EH (cell line): ENCODE measurements around the gene VPS37C.
"Not testable (repeated sequence)": the region's sequence is repeated elsewhere in the genome, so short reads cannot be mapped to it uniquely, and the experiment has no call there.

Experiments
- DNase-seq: peaks from one replicate; pipeline ENCODE4 v3.0.0-alpha.2; 2015; ENCODE audit warnings: low read depth

VPS37C gene

DNA sequence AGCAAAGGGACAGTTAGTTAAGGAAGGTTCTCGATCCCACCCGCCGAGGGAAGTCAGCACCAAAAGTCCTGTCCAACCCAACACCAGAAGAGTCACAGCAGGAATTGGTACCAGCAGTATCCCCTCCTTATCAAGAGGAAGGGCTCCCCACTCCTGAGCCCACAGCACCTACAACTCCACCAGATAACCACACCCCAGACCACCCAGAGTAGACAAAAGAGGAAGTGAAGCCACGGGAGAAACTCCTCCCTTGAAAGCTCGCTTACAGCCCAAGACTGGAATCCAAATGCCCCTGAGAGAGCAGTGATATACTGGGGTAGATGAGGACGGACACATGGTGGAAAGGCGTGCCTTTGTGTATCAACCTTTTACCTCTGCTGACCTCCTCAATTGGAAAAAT is 66.2 kb downstream of the VPS37C start:
- DNase-seq, result no peak

DNA sequence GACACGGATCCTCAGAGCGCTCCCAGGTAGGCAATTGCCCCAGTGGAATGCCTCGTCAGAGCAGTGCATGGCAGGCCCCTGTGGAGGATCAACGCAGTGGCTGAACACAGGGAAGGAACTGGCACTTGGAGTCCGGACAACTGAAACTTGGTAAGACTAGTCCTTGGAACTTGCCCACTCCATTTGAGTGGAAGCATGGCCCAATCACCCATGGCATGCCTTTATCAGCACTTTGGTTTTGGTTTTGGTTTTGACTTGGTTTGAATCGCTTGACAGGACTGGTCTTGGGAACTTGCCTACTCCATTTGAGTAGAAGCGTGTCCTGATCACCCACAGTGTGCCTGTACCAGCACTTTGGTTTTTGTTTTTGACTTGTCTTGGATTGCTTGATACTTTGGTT is 67.1 kb downstream of the VPS37C start:
- not testable (repeated sequence) for DNase-seq

DNA sequence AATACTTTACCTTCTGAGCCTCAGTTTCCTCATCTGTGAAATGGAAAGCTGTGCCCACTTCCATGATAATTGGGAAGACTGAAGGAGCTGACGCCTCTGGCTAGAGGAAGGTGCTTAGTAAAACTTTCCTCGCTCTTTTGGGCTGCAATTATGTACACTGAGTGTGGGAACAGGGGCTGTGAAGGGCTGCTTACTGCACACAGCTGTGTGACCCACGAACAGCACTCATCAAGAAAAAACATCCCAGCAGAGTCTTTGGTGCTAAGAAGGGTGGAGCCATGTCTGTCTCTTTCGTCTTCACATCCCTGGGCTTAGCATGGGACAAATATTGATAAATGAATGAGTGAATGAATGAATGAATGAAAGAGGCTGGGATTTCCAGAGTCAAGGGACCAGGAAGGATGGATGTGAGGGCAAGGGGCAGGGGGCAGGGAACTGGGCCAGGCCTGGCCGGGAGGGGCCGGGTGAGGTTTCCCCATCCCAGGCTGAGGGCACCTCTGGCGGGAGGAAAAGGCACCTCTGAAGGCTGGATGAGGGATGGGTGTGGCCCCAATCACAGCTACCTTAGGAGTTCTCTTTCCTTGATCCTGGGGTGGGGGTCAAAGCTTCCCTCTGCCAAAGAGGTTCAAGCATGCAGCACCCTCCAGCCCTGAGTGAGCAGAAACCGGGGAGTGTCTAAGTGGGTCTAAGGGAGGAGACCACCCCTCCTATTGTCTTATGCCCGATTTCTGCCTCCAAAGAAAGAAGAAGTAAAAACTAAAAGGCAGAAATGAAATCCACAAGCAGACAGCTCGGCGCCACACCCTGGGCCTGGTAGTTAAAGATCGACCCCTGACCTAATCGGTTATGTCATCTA is 68.1 kb downstream of the VPS37C start:
- DNase-seq, result no peak

DNA sequence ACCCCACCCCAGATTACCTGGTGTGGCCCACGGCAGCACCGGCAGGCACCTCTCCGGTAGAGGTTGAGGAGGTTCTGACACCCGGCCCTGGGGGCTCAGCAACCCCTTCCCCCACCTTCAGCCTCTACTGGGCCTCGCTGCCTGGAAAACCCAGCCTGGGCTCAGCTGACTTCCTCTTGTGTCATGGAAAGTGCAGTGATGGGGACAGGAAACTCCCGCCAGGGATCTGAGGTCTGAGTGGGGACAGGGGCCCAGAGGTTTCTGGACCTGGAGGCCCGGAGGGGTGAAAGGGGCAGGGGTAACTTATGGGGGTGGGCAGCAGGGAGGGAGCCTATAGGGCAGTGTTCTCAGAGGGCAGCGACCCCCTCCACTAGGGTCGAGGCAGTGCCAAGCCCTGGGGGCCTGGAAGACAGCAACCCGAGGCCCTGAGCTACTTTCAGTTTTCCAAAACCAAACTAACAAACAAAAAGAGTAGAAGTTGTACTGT is 68.9 kb downstream of the VPS37C start:
- DNase-seq, result no peak

DNA sequence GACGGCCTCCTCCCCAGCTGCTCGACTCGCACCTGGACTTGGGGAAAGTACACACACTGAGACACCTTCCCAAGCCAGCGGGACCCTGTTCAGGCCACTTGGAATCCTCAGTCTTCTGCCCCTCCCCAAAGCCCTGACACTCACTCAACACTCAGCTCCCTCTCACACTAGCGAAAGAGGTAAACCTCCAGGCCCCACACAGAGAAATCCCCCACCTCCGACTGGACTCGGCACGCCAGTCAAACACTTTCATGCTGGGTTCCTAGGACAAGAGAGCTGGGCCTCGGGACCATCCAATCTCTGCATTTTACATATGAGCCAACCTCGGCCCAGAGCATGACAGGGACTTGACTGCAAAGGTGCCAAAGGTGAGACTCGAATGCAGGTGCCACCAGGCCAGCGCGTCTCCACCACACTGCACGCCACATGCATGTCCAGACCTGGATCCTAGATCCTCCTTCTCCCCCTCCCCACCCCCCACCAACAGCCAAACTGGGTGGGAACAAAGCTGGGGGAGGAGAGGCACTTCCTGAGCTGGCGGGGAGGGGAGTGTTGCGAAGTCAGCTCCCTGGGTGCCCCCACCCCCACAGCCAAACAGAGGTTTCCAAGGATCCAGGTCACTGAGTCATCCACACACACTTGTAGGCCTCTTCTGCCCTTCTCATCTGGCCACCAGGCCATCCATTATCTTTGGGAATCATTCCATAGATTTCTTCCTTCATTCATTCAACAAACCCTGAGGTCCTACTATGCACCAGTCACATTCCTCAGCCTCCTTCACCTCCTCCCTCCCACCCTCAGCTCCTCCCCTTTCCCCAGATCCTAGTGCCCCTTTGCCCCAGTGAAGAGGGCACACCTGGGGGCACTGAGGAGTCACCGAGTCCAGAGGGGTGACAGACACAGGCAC is 69.6 kb downstream of the VPS37C start:
- DNase-seq, result peak; percentile 10

DNA sequence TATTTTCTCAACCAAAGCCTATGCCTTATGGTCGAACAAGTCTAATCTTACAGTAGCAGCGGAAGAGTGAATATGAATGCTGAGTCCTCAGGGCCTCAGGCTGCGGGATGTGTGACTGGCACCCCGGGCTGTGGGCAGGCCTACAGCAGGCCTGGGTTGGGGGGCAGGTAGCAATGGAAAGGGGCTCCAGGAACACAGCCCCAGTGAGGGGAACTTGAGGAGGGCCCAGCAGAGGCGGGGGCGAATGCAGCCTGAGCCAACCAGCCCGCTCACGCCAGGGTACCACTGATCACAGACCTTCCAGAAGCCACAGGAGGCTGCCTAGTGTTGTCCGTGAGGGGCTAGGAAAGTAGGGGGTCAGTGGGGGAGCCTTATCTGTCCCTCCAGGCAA is 70.2 kb downstream of the VPS37C start:
- no peak for DNase-seq

DNA sequence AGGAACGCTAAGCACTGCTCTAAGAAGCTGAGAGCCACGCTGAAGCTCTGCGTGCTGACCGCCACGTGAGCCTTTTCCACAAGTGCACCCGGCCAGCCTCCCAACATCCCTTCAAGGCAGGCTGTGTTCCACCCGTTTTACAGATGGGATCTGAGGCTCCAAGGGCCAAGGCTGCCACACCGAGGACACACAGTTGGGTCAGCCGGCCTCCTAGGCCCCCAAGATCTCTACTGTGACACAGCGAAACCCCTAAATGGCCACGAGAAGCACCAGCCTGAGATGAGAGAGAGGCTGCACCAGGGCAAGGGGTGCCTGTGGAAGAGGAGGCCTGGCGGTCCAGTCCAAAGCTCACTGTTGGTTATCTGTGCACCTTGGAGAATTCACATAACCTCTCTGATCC is 70.7 kb downstream of the VPS37C start:
- DNase-seq, result no peak

DNA sequence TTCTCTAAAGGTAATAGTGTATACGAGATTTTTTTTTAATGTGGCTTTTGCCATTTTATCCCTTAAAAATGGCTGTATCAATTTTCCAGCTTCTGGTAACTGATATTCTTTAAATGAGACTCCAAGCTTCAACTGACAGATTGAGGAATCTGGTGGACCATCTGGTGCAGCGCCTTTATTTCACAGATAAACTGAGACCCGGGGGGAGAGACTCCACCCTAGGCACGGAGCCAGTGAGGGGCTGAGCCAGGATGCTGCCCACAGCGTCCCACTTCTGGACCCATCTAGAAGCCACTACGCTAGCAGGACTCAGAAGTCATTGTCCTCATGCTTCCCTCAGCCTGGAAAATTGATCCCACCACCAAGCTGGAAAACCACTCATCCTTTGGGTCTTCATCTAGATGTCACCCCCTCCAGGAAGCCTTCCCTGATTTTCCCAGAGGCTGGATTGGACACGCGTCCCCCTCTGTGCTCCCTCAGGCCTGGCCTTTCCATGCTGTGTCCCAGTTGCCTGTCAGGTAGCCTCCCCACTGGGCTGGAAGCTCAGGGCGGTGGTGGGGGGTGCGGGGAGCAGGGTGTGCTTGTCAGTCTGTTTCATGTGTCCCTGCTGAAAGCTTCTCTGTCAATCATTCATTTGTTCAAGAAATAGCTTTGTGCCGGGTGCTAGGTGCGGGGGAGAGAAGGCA is 71.3 kb downstream of the VPS37C start:
- no peak for DNase-seq

DNA sequence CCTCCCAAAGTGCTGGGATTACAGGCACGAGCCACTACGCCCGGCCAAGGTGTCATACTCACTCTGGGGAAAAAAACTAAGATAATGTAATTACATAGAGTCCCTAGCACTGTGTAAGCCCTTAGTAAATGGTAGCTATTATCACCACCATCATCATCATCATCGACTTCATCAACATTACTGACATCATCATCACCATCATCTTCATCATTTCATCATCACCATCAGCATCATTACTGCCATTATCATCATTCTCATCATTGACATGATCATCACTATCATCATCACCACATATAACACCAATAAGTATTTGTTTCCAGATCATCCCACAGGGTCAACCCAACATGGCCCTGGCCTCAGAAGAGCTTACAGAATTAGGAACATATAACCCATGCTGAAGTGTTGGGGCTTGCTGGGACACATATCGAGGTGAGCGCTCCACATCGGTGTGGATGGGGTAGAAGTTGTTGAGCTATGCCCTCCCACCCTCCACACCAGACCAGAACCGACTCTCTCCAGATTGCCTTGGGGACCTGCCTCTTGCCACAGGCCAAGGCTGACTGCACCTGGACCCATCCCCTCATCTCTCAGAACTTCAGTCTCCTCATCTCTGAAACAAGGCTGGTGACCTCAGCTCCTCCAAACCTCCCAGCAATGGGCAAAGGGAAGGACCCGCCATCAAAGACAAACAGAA is 73.7 kb downstream of the VPS37C start:
- no peak for DNase-seq

DNA sequence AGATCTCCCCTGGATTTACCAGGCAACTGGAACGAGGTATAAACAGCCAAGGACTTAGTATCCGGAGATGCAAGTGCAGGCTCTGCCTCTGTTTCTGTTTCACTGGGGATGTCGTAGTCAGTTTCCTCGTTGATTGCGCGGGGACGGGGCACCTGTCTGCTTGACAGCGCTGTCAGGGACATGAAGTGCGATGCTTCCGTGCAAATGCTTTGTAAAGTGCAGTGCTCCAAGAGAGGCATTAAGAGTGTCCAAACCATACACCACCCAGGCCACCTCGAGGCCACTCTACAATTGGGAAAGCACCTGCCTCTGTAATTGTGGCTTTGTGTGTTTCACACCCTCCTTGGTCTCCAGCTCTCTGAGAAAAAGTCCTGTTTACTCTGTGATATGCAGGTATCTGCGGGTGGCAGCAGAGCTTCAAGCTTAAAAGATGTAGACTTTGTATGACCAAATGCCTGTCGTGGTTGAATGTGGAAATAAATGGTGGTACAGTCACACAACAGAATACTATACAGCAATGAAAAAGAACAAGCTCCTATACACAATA is 77.6 kb downstream of the VPS37C start:
- DNase-seq, result no peak

DNA sequence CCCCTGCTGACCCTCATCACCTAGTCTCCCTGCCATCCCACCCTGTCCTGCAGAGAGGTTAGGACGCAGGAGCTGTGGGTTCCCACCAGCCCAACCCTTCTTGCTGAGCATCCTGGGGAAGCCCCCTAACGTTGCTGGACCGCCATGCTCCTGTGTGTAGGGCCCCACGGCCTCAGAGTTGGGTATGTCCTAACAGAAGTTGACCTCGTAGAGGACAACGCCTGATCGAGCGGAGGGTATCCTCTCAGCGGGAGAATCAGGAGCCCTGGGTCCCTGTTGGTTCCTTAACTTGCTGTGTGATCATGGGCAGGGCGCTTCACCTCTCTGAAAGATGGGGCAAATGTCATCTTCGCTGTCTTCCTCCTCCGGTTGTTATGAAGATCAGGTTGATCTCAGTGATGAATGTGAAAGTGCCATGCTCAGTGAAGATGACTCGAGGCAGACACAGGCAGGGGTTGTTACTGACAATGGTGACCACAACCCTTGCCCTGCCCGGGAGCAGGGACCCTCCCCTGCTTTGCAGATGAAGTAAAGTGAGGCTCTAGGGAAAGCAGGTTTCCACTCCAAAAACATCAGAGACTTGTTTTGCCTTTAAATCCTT is 78.2 kb downstream of the VPS37C start:
- no peak for DNase-seq

DNA sequence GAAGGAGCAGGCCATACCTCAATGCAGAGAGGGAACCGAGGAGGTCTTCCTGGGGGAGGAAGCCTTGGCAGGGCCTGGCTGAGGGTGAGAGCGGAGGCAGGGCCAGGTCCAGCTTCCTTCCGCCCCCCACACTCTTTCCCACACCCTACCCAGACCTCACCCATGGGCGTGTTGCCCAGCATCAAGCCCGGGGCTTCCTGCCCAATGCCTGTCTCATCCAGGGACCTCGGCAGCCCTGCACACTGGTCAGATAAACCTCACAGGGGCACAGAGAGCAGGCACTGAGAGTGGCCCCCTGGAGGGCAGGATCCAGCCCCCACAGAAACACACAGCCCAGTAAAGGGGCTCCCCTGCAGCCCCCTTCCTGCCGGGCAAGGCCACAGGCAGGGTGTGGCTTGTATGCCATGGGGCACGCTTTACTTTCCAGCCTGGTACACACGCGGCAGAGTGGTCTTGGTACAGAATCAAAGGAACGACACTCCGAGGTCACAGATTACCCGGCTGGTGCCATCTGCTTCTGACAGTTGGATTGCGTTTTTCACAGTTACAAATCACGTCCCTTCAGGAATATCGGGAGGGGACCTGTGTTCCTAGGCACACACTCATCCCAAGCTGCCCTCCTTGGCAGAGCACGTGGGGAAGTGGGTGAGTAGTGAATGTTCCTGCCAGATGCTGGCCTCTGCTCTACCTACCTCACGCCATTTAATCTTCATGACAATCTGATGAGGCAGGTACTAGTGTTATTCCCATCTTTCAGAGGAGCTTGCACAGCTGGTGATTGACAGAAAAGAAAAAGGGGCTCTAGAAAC is 79.0 kb downstream of the VPS37C start:
- DNase-seq, result no peak

DNA sequence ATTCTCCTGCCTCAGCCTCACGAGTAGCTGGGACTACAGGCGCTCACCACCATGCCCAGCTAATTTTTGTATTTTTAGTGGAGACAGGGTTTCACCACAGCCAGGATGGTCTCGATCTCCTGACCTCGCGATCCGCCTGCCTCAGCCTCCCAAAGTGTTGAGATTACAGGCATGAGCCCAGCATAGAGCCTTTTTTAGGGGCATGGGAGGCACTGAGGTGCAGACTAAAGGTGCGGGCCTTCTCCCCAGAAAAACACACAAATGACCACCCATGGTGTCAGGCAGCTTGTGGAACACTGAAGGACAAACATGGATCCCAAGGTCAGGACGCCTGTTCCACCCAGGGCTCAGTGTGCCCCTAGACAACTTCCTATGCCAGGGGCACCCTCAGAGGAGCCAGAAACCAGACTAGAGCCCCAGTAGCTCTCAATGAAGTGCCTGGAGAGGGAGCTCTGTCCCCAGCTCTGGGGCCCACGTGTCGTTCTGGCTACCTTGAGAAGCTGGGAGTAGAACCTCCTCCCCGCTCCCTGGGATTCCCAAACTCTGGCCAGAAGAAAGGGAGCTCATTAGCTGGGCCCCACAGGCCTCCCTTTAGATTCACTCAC is 80.1 kb downstream of the VPS37C start:
- no peak for DNase-seq

DNA sequence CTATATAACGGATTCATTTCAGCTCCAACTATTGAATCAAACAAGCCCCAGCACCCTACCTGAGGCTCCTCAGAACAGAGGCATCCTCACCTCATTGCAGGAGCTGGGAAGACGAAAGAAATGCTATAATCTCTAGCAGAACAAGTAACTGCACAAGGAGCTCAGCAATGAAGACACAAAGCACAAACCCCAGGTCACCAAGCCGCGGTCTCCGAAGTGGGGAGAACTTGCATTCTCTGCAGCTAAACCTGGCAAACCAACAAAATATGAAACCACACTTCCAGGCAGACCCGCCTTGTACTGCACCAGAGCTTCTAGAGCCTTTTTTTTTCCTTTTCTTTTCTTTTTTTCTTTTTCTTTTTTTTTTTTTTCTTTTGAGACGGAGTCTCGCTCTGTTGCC is 80.7 kb downstream of the VPS37C start:
- DNase-seq, result no peak
